HG03097 (cell line): Measurements from ENCODE around the gene CHD9.
"Not testable (repeated sequence)": the region's sequence is repeated elsewhere in the genome, so short reads cannot be mapped to it uniquely, and the experiment has no call there.

Experiments
- ATAC-seq: cut with Tn5 transposase; IDR thresholded peaks from one replicate; pipeline ENCODE4 v1.9.1; 2021; ENCODE audit not compliant: unreplicated experiment, low FRiP score

Gene CHD9, protein sequence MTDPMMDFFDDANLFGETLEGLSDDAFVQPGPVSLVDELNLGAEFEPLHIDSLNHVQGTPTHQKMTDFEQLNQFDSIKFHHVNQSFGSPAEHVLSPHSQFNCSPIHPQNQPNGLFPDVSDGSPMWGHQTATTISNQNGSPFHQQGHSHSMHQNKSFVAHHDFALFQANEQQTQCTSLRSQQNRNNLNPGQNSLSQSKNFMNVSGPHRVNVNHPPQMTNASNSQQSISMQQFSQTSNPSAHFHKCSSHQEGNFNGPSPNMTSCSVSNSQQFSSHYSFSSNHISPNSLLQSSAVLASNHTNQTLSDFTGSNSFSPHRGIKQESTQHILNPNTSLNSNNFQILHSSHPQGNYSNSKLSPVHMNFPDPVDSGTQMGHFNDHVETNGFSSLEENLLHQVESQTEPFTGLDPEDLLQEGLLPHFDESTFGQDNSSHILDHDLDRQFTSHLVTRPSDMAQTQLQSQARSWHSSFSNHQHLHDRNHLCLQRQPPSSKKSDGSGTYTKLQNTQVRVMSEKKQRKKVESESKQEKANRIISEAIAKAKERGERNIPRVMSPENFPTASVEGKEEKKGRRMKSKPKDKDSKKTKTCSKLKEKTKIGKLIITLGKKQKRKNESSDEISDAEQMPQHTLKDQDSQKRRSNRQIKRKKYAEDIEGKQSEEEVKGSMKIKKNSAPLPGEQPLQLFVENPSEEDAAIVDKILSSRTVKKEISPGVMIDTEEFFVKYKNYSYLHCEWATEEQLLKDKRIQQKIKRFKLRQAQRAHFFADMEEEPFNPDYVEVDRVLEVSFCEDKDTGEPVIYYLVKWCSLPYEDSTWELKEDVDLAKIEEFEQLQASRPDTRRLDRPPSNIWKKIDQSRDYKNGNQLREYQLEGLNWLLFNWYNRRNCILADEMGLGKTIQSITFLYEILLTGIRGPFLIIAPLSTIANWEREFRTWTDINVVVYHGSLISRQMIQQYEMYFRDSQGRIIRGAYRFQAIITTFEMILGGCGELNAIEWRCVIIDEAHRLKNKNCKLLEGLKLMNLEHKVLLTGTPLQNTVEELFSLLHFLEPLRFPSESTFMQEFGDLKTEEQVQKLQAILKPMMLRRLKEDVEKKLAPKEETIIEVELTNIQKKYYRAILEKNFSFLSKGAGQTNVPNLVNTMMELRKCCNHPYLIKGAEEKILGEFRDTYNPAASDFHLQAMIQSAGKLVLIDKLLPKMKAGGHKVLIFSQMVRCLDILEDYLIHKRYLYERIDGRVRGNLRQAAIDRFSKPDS (N-terminal part only)

GRCh38 chr16:53054670-53055485 lies at the start of gene CHD9:
Gene CHD9 (plus strand): TSS chr16:53054991. CDS start chr16:53156090, 101,099 bp downstream.
- ATAC-seq = peak; percentile 77

- ATAC-seq = no peak
Observed at GRCh38 chr16:53007095-53007494, 47.7 kb upstream of the CHD9 start.

GRCh38 chr16:53014287-53014686 lies 40.5 kb upstream of the CHD9 start:
- ATAC-seq = no peak

DNA sequence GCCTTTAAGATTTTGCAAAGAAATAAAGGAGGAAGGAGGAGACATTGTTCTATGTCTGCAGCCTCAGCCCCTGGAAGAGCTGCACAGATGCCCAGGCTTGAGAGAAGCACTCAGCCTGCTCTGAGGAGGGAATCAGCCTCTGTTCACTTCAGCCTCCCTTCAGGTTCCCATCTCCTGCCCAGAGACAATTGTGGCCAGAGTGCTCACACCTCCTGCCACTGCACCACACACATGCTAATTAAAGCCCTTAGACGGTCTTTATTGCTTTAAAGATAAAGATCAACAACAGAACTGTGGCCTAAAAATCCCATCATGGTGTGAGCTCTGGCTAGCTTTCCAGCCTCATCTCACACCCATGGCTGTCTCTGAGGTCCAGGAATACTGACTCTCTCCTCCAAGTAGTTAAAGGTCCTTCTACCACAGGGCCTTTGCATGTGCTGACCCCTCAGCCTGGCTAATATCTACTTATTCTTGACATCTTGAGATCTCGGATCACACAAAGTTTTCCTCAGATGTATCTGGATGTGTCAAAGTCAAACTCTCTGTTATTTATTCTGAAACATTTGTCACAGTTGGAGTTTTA lies 35.9 kb upstream of the CHD9 start:
- ATAC-seq = no peak

- no peak for ATAC-seq
Observed at GRCh38 chr16:53022374-53022773, 32.4 kb upstream of the CHD9 start.

- no peak for ATAC-seq
Observed at GRCh38 chr16:53024045-53024444, 30.7 kb upstream of the CHD9 start.

- no peak for ATAC-seq
Observed at GRCh38 chr16:53029971-53030370, 24.8 kb upstream of the CHD9 start.

DNA sequence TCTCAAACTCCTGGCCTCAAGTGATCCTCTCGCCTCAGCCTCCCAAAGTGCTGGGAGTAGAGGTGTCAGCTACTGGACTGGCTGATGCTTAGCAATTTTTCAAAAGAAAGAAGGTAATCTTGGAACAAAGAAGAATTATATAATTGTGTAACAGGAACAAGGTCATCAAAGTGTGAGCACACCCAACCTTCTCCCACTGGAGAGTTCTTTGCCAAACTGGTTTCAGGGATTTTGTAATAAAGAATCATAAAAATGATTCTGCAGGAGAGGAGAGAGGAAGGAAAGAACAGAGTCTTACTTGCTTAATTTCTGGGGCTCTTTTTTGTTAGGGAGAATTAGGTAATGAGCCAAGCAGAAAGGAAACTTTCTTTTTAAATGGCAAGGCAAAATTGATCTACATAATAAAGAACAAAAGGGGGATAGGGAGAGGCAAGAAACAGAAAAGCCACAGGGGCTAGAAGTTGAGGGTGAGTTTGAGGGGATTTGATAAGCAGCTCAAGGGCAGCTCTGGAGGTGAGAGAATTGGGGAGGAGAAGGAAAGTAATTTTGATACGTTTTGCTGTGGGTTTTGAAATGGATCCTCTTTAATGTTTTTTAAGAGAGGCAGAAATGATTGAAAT lies 23.4 kb upstream of the CHD9 start:
- ATAC-seq = no peak

- ATAC-seq = no peak
Observed at GRCh38 chr16:53034306-53034705, 20.5 kb upstream of the CHD9 start.

DNA sequence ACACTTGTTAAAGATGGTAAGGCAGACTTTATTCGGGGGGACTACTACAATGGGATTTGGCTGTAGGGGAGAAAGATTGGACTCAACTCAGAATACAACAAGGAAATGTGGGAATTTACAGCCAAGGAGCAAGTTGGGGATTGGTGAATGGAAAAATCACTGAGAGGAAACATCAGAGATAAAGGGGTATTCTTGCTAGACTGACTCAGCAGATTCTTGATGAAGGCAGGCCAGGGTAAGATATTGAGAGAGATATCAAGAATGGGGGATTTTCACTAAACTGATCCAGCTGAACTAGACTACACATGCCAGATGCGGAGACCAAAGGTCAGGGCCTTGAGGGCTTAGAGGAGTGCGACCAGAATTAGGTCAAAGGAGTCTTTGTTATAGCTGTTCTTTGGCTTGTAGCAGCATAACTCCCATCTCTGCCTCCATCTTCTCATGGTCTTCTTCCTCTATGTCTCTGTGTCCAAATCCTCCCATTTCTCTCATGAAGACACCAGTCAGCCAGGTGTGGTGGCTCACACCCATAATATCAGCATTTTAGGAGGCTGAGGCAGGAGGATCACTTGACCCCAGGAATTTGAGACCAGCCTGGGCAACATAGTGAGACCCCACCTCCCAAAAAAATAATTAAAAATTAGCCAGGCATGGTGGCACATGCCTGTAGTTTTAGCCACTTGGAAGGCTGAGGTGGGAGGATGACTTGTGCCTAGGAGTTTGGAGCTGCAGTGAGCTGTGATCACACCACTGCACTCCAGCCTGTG lies 19.4 kb upstream of the CHD9 start:
- ATAC-seq = no peak

- no peak for ATAC-seq
Observed at GRCh38 chr16:53036066-53036465, 18.7 kb upstream of the CHD9 start.

- not testable (repeated sequence) for ATAC-seq
Observed at GRCh38 chr16:53036711-53037110, 18.1 kb upstream of the CHD9 start.

- ATAC-seq = no peak
Observed at GRCh38 chr16:53040788-53041187, 14.0 kb upstream of the CHD9 start.

DNA sequence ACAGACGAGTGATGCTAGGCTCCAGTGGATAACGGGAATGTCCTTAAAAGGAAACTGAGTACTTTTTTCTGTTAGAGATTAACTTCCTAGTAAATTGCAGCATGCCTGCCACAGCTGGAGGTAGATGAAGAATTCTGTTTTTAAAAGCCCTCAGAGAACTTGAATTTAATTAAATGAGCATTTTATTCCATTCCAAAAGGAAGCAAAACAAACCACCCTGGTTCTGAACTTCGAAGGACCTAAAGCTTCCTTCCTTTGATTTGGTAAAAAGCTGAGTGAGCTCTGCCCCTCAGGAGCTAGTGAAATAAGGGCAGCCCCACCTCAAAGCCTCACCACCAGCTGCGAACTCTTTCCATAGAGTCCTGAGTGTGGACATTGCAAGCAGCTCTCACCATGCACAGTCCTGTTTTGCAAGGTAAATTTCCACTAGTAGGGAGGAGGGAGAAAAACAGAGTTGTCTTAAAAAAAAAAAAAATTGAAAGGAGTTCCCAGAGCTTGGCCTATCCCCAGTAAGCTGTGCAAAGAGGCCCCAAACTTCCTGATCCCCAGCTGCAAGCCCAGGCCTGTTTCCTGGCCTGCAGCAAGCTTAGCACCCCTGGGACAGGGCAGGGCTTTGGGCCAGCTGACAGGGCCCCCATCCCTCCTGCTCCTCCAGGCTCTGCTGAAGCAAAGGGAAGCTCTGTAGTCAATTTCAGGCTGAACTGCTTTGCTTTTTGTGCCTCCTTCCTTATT lies 13.3 kb upstream of the CHD9 start:
- peak; percentile 60 for ATAC-seq

DNA sequence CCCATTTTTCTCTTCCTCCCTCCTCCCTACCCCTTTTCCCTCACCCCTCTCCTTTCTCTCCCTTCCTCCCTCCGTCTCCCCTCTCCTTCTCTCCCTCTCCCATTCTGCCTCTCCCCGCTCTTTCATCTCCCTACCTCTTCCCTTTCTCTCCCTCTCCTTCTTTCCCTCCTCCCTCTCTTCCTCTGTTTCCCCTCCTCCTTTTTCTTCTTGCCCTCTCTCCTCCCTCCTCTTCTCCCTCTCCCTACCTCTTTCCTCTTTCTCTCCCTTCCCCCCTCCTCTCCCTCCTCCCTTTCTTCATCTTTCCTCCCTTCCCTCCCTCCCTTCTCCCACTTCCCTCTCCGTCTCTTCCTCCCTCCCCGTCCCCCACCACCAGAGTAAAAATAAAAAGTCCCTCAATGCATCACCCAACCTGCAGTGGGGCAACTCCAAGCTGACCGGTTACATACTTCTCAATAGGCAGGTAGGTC lies 12.5 kb upstream of the CHD9 start:
- no peak for ATAC-seq

GRCh38 chr16:53043428-53043831 lies 11.4 kb upstream of the CHD9 start:
- no peak for ATAC-seq

- no peak for ATAC-seq
Observed at GRCh38 chr16:53043986-53044601, 10.7 kb upstream of the CHD9 start.
